Nephron progenitor cell (in vitro differentiated cells): ENCODE data around the gene SLC2A10.

Experiments used
- DNase-seq: peaks from one replicate; pipeline ENCODE4 v3.0.0; 2021
- H3K27ac Mint-ChIP-seq: 2 replicates; pipeline ENCODE4 v1.8.0; 2021; ENCODE audit warnings: mild to moderate bottlenecking, moderate library complexity, mixed read lengths
- H3K27me3 Mint-ChIP-seq: 2 replicates; pipeline ENCODE4 v1.8.0; 2021; ENCODE audit warnings: mild to moderate bottlenecking, low read depth, mixed read lengths; ENCODE audit not compliant: poor library complexity
- H3K36me3 Mint-ChIP-seq: 2 replicates; pipeline ENCODE4 v1.8.0; 2021; ENCODE audit warnings: low read depth, mixed read lengths
- H3K4me1 Mint-ChIP-seq: 2 replicates; pipeline ENCODE4 v1.8.0; 2021; ENCODE audit warnings: mixed read lengths
- H3K4me3 Mint-ChIP-seq: 2 replicates; pipeline ENCODE4 v1.8.0; 2021; ENCODE audit warnings: mild to moderate bottlenecking, moderate library complexity, mixed read lengths
- H3K9me3 Mint-ChIP-seq: 2 replicates; pipeline ENCODE4 v1.8.0; 2021; ENCODE audit warnings: mild to moderate bottlenecking, moderate library complexity, mixed read lengths
- CTCF ChIP-seq: fragments of 200-600 bp; sonication (generic); IDR thresholded peaks from 2 replicates; pipeline ENCODE4 v1.5.0; 2021; ENCODE audit warnings: antibody characterized with exemption

Gene SLC2A10

GRCh38 chr20:46709459-46710152, at the start of gene SLC2A10:
SLC2A10 (plus strand) TSS chr20:46709649; CDS start chr20:46709737, 88 bp downstream.
- Mint-ChIP-seq H3K27me3 (peaks cover 20% of the 10 kb centered on the region), H3K9me3 (peaks cover 17% of the 10 kb centered on the region), H3K4me3 (peak within 1 kb of the TSS; percentile 91), H3K27ac (peak within 1 kb of the TSS; percentile 64), H3K36me3 (peaks cover 4% of the 10 kb centered on the region), H3K4me1 (peaks cover 35% of the 10 kb centered on the region)
- no peak for TF ChIP-seq CTCF
- DNase-seq = peak; percentile 78

GRCh38 chr20:46660487-46660886, 49.0 kb upstream of the SLC2A10 start:
- Mint-ChIP-seq H3K9me3 (peaks cover 38% of the 10 kb centered on the region), H3K4me3 (no peak overlapping the region), H3K4me1 (no peaks in the 10 kb centered on the region), H3K27me3 (no peaks in the 10 kb centered on the region), H3K36me3 (peaks cover 57% of the 10 kb centered on the region), H3K27ac (no peak overlapping the region)
- no peak for TF ChIP-seq CTCF
- no peak for DNase-seq

GRCh38 chr20:46661659-46662058, 47.8 kb upstream of the SLC2A10 start:
- no peak overlapping the region for H3K27ac Mint-ChIP-seq
- H3K4me3 Mint-ChIP-seq = no peak overlapping the region

GRCh38 chr20:46663531-46663930, 45.9 kb upstream of the SLC2A10 start:
- H3K36me3 Mint-ChIP-seq = peaks cover 65% of the 10 kb centered on the region
- H3K4me1 Mint-ChIP-seq = no peaks in the 10 kb centered on the region
- TF ChIP-seq CTCF = no peak
- no peak overlapping the region for H3K27ac Mint-ChIP-seq
- DNase-seq = no peak
- H3K27me3 Mint-ChIP-seq = no peaks in the 10 kb centered on the region
- H3K4me3 Mint-ChIP-seq = no peak overlapping the region
- H3K9me3 Mint-ChIP-seq = peaks cover 29% of the 10 kb centered on the region

More at GRCh38 chr20:46661659-46662058, 47.8 kb upstream of the SLC2A10 start:
- H3K27me3 Mint-ChIP-seq = no peaks in the 10 kb centered on the region
- peaks cover 38% of the 10 kb centered on the region for H3K9me3 Mint-ChIP-seq
- peaks cover 62% of the 10 kb centered on the region for H3K36me3 Mint-ChIP-seq
- DNase-seq = no peak
- H3K4me1 Mint-ChIP-seq = no peaks in the 10 kb centered on the region
- no peak for TF ChIP-seq CTCF

GRCh38 chr20:46665602-46666001, 43.8 kb upstream of the SLC2A10 start:
- H3K4me3 Mint-ChIP-seq = no peak overlapping the region
- TF ChIP-seq CTCF = no peak
- H3K27me3 Mint-ChIP-seq = no peaks in the 10 kb centered on the region
- H3K9me3 Mint-ChIP-seq = peaks cover 24% of the 10 kb centered on the region
- H3K4me1 Mint-ChIP-seq = no peaks in the 10 kb centered on the region
- H3K27ac Mint-ChIP-seq = no peak overlapping the region
- peaks cover 65% of the 10 kb centered on the region for H3K36me3 Mint-ChIP-seq
- DNase-seq = no peak

- H3K27ac Mint-ChIP-seq = peak overlapping the region; percentile 19
- H3K27me3 Mint-ChIP-seq = no peaks in the 10 kb centered on the region
- H3K9me3 Mint-ChIP-seq = peaks cover 23% of the 10 kb centered on the region
Measured at GRCh38 chr20:46666306-46666705, 43.1 kb upstream of the SLC2A10 start.

More at GRCh38 chr20:46666306-46666705, 43.1 kb upstream of the SLC2A10 start:
- no peak for TF ChIP-seq CTCF
- no peaks in the 10 kb centered on the region for H3K4me1 Mint-ChIP-seq
- peaks cover 64% of the 10 kb centered on the region for H3K36me3 Mint-ChIP-seq
- H3K4me3 Mint-ChIP-seq = no peak overlapping the region
- no peak for DNase-seq
